ENCODE measurements around the gene STT3B.

DNA sequence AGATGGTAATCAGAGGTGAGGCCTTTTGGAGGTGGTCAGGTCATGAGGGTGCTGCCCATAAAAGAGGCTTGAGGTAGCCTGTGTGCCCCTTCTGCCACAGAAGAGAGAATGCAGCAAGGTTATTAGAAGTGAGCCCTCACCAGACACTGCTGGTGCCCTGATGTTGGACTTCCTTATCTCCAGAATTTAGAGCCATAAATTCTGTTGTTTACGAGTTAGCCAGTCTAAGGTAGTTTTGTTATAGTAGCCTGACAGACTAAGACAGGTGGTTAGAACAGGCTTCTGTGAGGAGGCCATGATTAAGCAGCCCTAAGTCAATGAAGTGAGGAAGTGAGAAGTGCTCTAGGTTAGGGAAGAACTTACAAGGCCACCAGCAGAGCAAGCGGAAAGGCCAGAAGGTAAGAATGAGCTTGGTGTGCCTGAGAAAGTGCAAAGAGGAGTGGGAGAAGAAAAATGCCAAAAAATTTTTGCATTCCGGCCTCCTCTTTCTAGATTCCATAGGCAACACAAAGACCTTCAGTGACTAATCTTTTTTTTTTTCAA lies 44.2 kb upstream of the STT3B start:
- TF ChIP-seq, protein P1, sequence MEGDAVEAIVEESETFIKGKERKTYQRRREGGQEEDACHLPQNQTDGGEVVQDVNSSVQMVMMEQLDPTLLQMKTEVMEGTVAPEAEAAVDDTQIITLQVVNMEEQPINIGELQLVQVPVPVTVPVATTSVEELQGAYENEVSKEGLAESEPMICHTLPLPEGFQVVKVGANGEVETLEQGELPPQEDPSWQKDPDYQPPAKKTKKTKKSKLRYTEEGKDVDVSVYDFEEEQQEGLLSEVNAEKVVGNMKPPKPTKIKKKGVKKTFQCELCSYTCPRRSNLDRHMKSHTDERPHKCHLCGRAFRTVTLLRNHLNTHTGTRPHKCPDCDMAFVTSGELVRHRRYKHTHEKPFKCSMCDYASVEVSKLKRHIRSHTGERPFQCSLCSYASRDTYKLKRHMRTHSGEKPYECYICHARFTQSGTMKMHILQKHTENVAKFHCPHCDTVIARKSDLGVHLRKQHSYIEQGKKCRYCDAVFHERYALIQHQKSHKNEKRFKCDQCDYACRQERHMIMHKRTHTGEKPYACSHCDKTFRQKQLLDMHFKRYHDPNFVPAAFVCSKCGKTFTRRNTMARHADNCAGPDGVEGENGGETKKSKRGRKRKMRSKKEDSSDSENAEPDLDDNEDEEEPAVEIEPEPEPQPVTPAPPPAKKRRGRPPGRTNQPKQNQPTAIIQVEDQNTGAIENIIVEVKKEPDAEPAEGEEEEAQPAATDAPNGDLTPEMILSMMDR (IDR thresholded peaks at IDR 0.05) = no peak
- TF ChIP-seq POLR2A (IDR thresholded peaks at IDR 0.05) = no peak

Data from right lobe of liver (tissue), 4 donors.